Parietal lobe (tissue), 1 donor: ENCODE measurements around the gene GPR68. TPM values are rescaled to one million over a fixed set of nuclear protein-coding genes. Genes with fewer than 3 reads are reported as not detected.

Source experiments
- total RNA-seq: library from RNA; depleted of rRNA; stranded (reverse); fragments of >200 nt; gene quantifications from one replicate; pipeline ENCODE4 v1.2.3, GENCODE V29; 2014

GPR68 gene
- total RNA-seq: 4.4 TPM

GRCh38 chr14:91244501-91244901, at the start of gene GPR68:
Gene GPR68, minus strand, starts transcription at chr14:91244704. Its CDS starts 9,654 bp downstream, at chr14:91235050.

Other genes with a start within 250 kb of the GPR68 start
- 17.2 TPM for gene RPS6KA5, start 184.1 kb downstream of the GPR68 start, total RNA-seq
- gene DGLUCY, start 130.6 kb downstream of the GPR68 start, total RNA-seq: 30.4 TPM
- 45.7 TPM for gene CCDC88C, start 173.1 kb upstream of the GPR68 start, total RNA-seq